Body of pancreas (tissue), 4 donors: Measurements from ENCODE around the gene UGP2.

Experiments used
- CTCF ChIP-seq, 7 experiments: fragments of 450-650 bp in 4 of 7; fragments of 200-600 bp in 3 of 7; sonication (generic) in 3 of 7; IDR thresholded peaks; one replicate each; pipeline ENCODE4 v1.5.1; 2016 to 2019; ENCODE audit warnings: antibody characterized with exemption in 7 of 7
- POLR2A ChIP-seq, 3 donors: fragments of 450-650 bp; IDR thresholded peaks; one replicate each; pipeline ENCODE4 v1.6.1; 2016; ENCODE audit warnings: antibody characterized with exemption in 3 of 3, mild to moderate bottlenecking in 2 of 3

DNA sequence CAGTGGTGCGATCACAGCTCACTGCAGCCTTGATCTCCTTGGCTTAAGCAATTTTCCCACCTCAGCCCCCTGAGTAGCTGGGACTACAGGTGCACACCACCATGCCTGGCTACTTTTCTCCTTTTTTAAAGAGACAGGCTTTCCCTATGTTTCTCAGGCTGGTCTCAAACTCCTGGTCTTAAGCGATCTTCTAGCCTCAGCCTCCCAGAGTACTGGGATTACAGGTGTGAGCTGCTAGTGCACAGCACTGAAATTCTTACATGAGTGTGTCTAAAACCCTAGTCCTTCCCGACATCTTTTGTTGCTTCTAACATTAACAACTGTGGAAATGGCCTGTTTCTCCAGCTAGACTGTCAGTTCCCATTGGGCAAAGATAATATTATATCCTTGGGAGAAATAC, 2.9 kb downstream of the UGP2 start:
- no peak for TF ChIP-seq CTCF (IDR thresholded peaks at IDR 0.05)
- TF ChIP-seq POLR2A (IDR thresholded peaks at IDR 0.05): no peak
